HG02678 (cell line): ENCODE data around the gene NPHP4.
"Not testable (repeated sequence)": the region's sequence is repeated elsewhere in the genome, so short reads cannot be mapped to it uniquely, and the experiment has no call there.

Experiments
- ATAC-seq: cut with Tn5 transposase; IDR thresholded peaks from one replicate; pipeline ENCODE4 v1.9.1; 2021; ENCODE audit warnings: mild to moderate bottlenecking, moderate library complexity; ENCODE audit not compliant: unreplicated experiment

NPHP4 gene

GRCh38 chr1:5898266-5898665, 94.0 kb downstream of the NPHP4 start:
- no peak for ATAC-seq

GRCh38 chr1:5896706-5897660, 95.2 kb downstream of the NPHP4 start:
- no peak for ATAC-seq

GRCh38 chr1:5895446-5896406, 96.5 kb downstream of the NPHP4 start:
- no peak for ATAC-seq

GRCh38 chr1:5893699-5894278, 98.4 kb downstream of the NPHP4 start:
- ATAC-seq, result not testable (repeated sequence)

GRCh38 chr1:5892329-5892728, 99.9 kb downstream of the NPHP4 start:
- ATAC-seq, result no peak

GRCh38 chr1:5891736-5892135, 100.5 kb downstream of the NPHP4 start:
- ATAC-seq, result no peak

- no peak for ATAC-seq
Observed at GRCh38 chr1:5891137-5891536, 101.1 kb downstream of the NPHP4 start.

GRCh38 chr1:5890346-5891106, 101.7 kb downstream of the NPHP4 start:
- no peak for ATAC-seq

GRCh38 chr1:5889901-5890300, 102.3 kb downstream of the NPHP4 start:
- ATAC-seq, result no peak

GRCh38 chr1:5889462-5889861, 102.8 kb downstream of the NPHP4 start:
- ATAC-seq, result no peak

- ATAC-seq, result no peak
Observed at GRCh38 chr1:5888606-5889211, 103.5 kb downstream of the NPHP4 start.

GRCh38 chr1:5887971-5888361, 104.3 kb downstream of the NPHP4 start:
- ATAC-seq, result no peak

- no peak for ATAC-seq
Observed at GRCh38 chr1:5887349-5887970, 104.8 kb downstream of the NPHP4 start.

- ATAC-seq, result no peak
Observed at GRCh38 chr1:5886541-5887348, 105.5 kb downstream of the NPHP4 start.

GRCh38 chr1:5886140-5886483, 106.1 kb downstream of the NPHP4 start:
- no peak for ATAC-seq

GRCh38 chr1:5885471-5886139, 106.6 kb downstream of the NPHP4 start:
- ATAC-seq, result no peak

- no peak for ATAC-seq
Observed at GRCh38 chr1:5884110-5884509, 108.1 kb downstream of the NPHP4 start.
